OCI-LY3 (cell line): ENCODE data around the gene FOSL2.

Experiments used
- H2AFZ ChIP-seq: fragments of 200-600, 300-600 bp; shearing (Covaris generic); 2 replicates; pipeline ENCODE4 v1.6.0; 2014; ENCODE audit warnings: antibody characterized with exemption, low read depth, low read length
- H3K27ac ChIP-seq: fragments of 200-600, 300-600 bp; sonication (generic); 2 replicates; pipeline ENCODE4 v1.5.1; 2014; ENCODE audit warnings: mild to moderate bottlenecking, low read length, moderate library complexity, mixed read lengths
- H3K27me3 ChIP-seq: fragments of 200-600, 300-600 bp; sonication (generic); 2 replicates; pipeline ENCODE4 v1.6.1; 2014; ENCODE audit warnings: low read depth, low read length, mixed read lengths
- H3K36me3 ChIP-seq: fragments of 200-600, 300-600 bp; sonication (generic); replicated peaks from 2 replicates; pipeline ENCODE3; 2014; ENCODE audit warnings: low read depth, low read length, mixed read lengths
- H3K4me1 ChIP-seq: fragments of 300-600, 200-600 bp; sonication (generic); 2 replicates; pipeline ENCODE4 v1.6.1; 2014; ENCODE audit warnings: low read length, mixed read lengths
- H3K4me2 ChIP-seq: fragments of 200-600, 300-600 bp; sonication (generic); 2 replicates; pipeline ENCODE4 v1.6.1; 2014; ENCODE audit warnings: low read length, mixed read lengths
- H3K4me3 ChIP-seq: fragments of 300-600, 200-600 bp; sonication (generic); 2 replicates; pipeline ENCODE4 v1.5.1; 2014; ENCODE audit warnings: antibody characterized with exemption, mild to moderate bottlenecking, low read length, moderate library complexity
- H3K79me2 ChIP-seq: fragments of 300-600, 200-600 bp; shearing (Covaris generic); 2 replicates; pipeline ENCODE4 v1.6.1; 2014; ENCODE audit warnings: mild to moderate bottlenecking, low read length, mixed read lengths
- H3K9ac ChIP-seq: fragments of 300-600, 200-600 bp; shearing (Covaris generic); 2 replicates; pipeline ENCODE4 v1.6.0; 2014; ENCODE audit warnings: mild to moderate bottlenecking, low read length, moderate library complexity
- H3K9me3 ChIP-seq: fragments of 200-600, 300-600 bp; shearing (Covaris generic); 2 replicates; pipeline ENCODE4 v1.6.1; 2014; ENCODE audit warnings: low read length, mixed read lengths; ENCODE audit not compliant: insufficient read depth
- H4K20me1 ChIP-seq: fragments of 200-600, 300-600 bp; sonication (generic); 2 replicates; pipeline ENCODE4 v1.6.1; 2016; ENCODE audit warnings: low read length, mixed read lengths; ENCODE audit not compliant: insufficient read depth
- CTCF ChIP-seq: fragments of 200-600, 300-600 bp; sonication (generic); IDR thresholded peaks from 2 replicates; pipeline ENCODE4 v1.5.1; 2014; ENCODE audit warnings: antibody characterized with exemption, low read length, low read depth
- EZH2phosphoT487 ChIP-seq: fragments of 200-600 bp; shearing (Covaris generic); IDR thresholded peaks from 2 replicates; pipeline ENCODE4 v1.6.1; 2018; ENCODE audit warnings: antibody characterized with exemption, mixed run types, low read depth

Gene FOSL2

GRCh38 chr2:28352610-28353195, 40.0 kb upstream of the FOSL2 start:
- no peak overlapping the region for H3K4me2 ChIP-seq
- no peaks in the 10 kb centered on the region for H3K27me3 ChIP-seq
- TF ChIP-seq EZH2phosphoT487 (no peak), CTCF (no peak)
- no peak overlapping the region for H3K4me3 ChIP-seq
- no peak overlapping the region for H3K27ac ChIP-seq
- no peaks in the 10 kb centered on the region for H3K36me3 ChIP-seq
- no peak overlapping the region for H2AFZ ChIP-seq
- H3K9ac ChIP-seq = no peak overlapping the region
- H4K20me1 ChIP-seq = no peaks in the 10 kb centered on the region
- H3K79me2 ChIP-seq = no peaks in the 10 kb centered on the region
- H3K9me3 ChIP-seq = no peaks in the 10 kb centered on the region
- peaks cover 20% of the 10 kb centered on the region for H3K4me1 ChIP-seq

- no peak overlapping the region for H3K27ac ChIP-seq
- no peaks in the 10 kb centered on the region for H3K36me3 ChIP-seq
- TF ChIP-seq EZH2phosphoT487 (no peak), CTCF (no peak)
- no peak overlapping the region for H3K4me3 ChIP-seq
- H3K9ac ChIP-seq = no peak overlapping the region
- H3K4me1 ChIP-seq = peaks cover 35% of the 10 kb centered on the region
- H3K4me2 ChIP-seq = no peak overlapping the region
- H2AFZ ChIP-seq = no peak overlapping the region
- no peaks in the 10 kb centered on the region for H3K79me2 ChIP-seq
- H3K27me3 ChIP-seq = no peaks in the 10 kb centered on the region
- H3K9me3 ChIP-seq = no peaks in the 10 kb centered on the region
- H4K20me1 ChIP-seq = no peaks in the 10 kb centered on the region
These were observed 37.6 kb upstream of the FOSL2 start for GRCh38 chr2:28354920-28355520.

GRCh38 chr2:28355521-28356094, 37.0 kb upstream of the FOSL2 start:
- no peaks in the 10 kb centered on the region for H4K20me1 ChIP-seq
- no peaks in the 10 kb centered on the region for H3K79me2 ChIP-seq
- H3K36me3 ChIP-seq = no peaks in the 10 kb centered on the region
- no peak overlapping the region for H3K9ac ChIP-seq
- no peak overlapping the region for H3K4me3 ChIP-seq
- no peak overlapping the region for H2AFZ ChIP-seq
- H3K4me2 ChIP-seq = no peak overlapping the region
- TF ChIP-seq EZH2phosphoT487 (no peak), CTCF (no peak)
- H3K9me3 ChIP-seq = no peaks in the 10 kb centered on the region
- H3K27me3 ChIP-seq = no peaks in the 10 kb centered on the region
- peaks cover 35% of the 10 kb centered on the region for H3K4me1 ChIP-seq
- no peak overlapping the region for H3K27ac ChIP-seq

GRCh38 chr2:28356095-28356911, 36.4 kb upstream of the FOSL2 start:
- Histone ChIP-seq H3K27ac (no peak overlapping the region), H3K9ac (no peak overlapping the region), H4K20me1 (no peaks in the 10 kb centered on the region), H2AFZ (no peak overlapping the region), H3K4me2 (no peak overlapping the region), H3K36me3 (no peaks in the 10 kb centered on the region), H3K79me2 (no peaks in the 10 kb centered on the region), H3K4me1 (peaks cover 28% of the 10 kb centered on the region), H3K4me3 (no peak overlapping the region), H3K27me3 (no peaks in the 10 kb centered on the region), H3K9me3 (no peaks in the 10 kb centered on the region)
- no peak for TF ChIP-seq EZH2phosphoT487
- no peak for TF ChIP-seq CTCF
